ENCODE measurements around the gene SGIP1.

The SGIP1 gene

DNA sequence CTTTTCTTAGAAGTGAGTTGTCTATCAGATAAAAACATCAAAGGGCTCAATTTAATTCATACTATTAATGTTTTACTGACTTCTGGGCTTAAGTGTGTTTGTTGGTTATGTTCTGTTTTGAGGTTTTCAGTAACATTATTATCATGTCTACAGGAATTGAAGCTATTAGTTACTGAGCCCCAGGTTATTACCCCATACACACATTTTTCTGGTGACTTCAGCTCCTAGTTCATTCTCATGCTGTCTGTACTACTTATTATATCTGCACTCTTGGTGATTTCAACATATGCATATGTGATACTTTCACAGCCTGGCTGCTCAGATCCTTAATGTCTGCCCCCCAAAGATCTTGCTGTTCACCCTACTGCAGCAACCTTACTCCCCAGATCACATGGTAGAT is 27.0 kb upstream of the SGIP1 start:
- no peaks in the 10 kb centered on the region for H3K36me3 Mint-ChIP-seq (ENCODE audit: low read depth)
- no peaks in the 10 kb centered on the region for H3K4me1 Mint-ChIP-seq (ENCODE audit: low read depth)
- no peak overlapping the region for H3K27ac Mint-ChIP-seq
- no peak for DNase-seq
- no peaks in the 10 kb centered on the region for H3K9me3 Mint-ChIP-seq
- H3K4me3 Mint-ChIP-seq, result no peak overlapping the region
- H3K27me3 Mint-ChIP-seq, result peaks cover 37% of the 10 kb centered on the region

DNA sequence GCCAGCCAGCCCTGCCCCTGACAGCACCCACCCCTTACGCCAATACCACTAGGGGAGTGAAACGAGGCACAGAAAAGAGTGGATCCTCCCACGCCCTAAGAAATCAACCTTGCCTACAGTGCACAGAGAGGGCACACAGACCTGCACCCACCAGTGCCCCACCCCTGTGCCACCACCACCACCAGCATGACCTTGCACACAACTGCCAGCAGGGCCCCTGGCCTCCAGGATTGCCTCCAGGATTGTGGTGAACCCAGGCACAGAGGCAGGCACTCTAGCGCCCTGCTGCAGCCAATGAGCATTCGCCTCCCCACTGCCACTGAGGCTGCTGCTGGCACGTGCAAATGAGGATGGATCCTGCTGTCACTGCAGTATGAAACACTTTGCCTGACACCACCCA is 23.5 kb upstream of the SGIP1 start:
- DNase-seq, result no peak
- Mint-ChIP-seq H3K27me3 (peaks cover 29% of the 10 kb centered on the region), H3K4me3 (no peak overlapping the region), H3K27ac (no peak overlapping the region), H3K9me3 (no peaks in the 10 kb centered on the region), H3K36me3 (ENCODE audit: low read depth) (no peaks in the 10 kb centered on the region), H3K4me1 (ENCODE audit: low read depth) (no peaks in the 10 kb centered on the region)

DNA sequence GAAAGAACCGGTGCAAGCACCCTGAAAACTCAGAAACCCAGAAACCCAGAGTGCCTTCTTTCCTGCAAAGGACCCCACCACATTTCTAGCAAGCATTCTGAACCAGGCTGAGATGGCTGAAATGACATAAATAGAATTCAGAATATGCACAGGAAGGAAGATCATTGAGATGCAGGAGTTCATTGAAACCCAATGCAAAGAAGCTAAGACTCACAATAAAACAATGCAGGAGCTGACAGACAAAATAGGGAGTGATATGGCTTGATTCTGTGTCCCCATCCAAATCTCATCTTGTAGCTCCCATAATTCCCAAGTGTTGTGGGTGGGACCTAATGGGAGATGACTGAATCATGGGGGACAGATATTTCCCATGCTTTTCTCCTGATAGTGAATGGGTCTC is 22.8 kb upstream of the SGIP1 start:
- Mint-ChIP-seq H3K9me3 (no peaks in the 10 kb centered on the region), H3K27ac (no peak overlapping the region), H3K36me3 (ENCODE audit: low read depth) (no peaks in the 10 kb centered on the region), H3K27me3 (peaks cover 31% of the 10 kb centered on the region), H3K4me3 (no peak overlapping the region), H3K4me1 (ENCODE audit: low read depth) (no peaks in the 10 kb centered on the region)
- DNase-seq, result no peak

DNA sequence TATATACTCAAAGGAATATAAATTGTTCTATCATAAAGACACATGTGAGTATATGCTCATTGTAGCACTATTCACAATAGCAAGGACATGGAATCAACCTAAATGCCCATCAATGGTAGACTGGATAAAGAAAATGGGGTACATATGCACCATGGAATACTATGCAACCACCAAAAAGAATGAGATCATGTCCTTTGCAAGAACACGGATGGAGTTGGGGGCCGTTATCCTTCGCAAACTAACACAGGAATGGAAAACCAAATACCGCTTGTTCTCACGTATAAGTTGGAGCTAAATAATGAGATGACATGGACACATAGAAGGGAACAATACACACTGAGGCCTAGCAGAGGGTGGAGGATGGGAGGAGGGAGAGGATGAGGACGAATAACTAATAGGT is 16.0 kb upstream of the SGIP1 start:
- Mint-ChIP-seq H3K36me3 (ENCODE audit: low read depth) (no peaks in the 10 kb centered on the region), H3K4me1 (ENCODE audit: low read depth) (no peaks in the 10 kb centered on the region), H3K9me3 (no peaks in the 10 kb centered on the region), H3K27ac (no peak overlapping the region), H3K4me3 (no peak overlapping the region), H3K27me3 (peaks cover 13% of the 10 kb centered on the region)
- no peak for DNase-seq

DNA sequence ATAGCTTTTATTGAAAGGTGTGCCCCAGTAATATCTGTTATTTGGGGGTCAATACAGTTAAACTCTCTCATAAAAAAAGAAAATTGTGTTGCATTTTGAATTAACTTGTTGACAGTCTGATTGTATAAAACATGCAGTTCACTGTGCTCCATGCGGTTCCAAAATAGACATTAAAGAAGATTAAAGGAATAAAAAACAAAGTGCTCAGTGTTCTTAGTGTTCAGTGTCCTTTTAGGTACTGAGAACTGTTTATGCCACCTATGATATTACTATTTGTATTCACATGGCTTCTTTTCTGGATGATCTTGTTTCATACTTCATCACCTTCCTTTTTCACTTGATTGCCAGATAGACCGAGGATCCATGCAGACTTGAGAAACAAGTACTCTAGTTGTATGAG is 15.3 kb upstream of the SGIP1 start:
- Mint-ChIP-seq H3K27me3 (peaks cover 12% of the 10 kb centered on the region), H3K9me3 (no peaks in the 10 kb centered on the region), H3K27ac (no peak overlapping the region)

DNA sequence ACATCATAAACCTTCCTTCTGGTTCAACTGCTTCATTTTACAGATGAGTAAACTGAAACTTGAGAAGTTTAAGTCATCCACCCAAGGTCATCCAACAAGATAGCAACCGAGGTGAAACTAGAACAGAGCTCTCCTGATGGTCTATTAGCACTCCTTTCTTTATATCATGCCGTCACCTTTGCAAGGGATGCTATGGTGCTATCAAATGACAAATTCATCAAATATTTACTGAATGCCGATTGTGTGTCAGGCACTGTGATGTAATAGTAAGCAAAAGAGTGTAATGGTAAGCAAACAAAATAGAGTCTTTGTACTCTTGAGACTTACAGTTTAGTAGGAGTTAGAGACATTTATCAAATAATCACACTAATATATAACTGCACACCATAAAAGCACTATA is 14.0 kb upstream of the SGIP1 start:
- no peaks in the 10 kb centered on the region for H3K4me1 Mint-ChIP-seq (ENCODE audit: low read depth)
- no peaks in the 10 kb centered on the region for H3K36me3 Mint-ChIP-seq (ENCODE audit: low read depth)
- H3K27me3 Mint-ChIP-seq, result peaks cover 6% of the 10 kb centered on the region
- no peak overlapping the region for H3K27ac Mint-ChIP-seq
- H3K4me3 Mint-ChIP-seq, result no peak overlapping the region
- DNase-seq, result no peak
- no peaks in the 10 kb centered on the region for H3K9me3 Mint-ChIP-seq

More for the DNA sequence above, 15.3 kb upstream of the SGIP1 start:
- H3K4me3 Mint-ChIP-seq, result no peak overlapping the region
- H3K36me3 Mint-ChIP-seq (ENCODE audit: low read depth), result no peaks in the 10 kb centered on the region
- no peak for DNase-seq
- no peaks in the 10 kb centered on the region for H3K4me1 Mint-ChIP-seq (ENCODE audit: low read depth)

DNA sequence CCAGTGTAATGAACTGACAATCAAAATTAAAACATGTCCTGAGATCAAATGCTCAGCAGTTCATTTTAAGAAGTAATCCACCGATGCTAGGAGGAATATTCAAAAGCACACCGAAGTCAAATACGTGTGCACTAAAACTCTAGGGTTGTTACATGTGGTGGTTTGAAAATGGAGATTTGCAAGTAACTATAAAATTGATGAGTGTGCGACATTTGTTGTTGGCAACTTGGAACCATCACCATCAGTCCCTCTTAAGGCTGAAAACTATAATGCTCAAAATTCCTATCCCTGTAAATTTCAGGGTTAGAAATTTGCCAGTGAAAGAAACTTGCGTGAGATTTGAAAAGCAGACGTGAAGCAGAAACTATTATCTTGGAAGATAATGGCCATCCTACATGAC is 13.3 kb upstream of the SGIP1 start:
- Mint-ChIP-seq H3K36me3 (ENCODE audit: low read depth) (no peaks in the 10 kb centered on the region), H3K4me3 (no peak overlapping the region), H3K27me3 (peaks cover 6% of the 10 kb centered on the region), H3K9me3 (no peaks in the 10 kb centered on the region), H3K4me1 (ENCODE audit: low read depth) (no peaks in the 10 kb centered on the region), H3K27ac (no peak overlapping the region)
- DNase-seq, result no peak

DNA sequence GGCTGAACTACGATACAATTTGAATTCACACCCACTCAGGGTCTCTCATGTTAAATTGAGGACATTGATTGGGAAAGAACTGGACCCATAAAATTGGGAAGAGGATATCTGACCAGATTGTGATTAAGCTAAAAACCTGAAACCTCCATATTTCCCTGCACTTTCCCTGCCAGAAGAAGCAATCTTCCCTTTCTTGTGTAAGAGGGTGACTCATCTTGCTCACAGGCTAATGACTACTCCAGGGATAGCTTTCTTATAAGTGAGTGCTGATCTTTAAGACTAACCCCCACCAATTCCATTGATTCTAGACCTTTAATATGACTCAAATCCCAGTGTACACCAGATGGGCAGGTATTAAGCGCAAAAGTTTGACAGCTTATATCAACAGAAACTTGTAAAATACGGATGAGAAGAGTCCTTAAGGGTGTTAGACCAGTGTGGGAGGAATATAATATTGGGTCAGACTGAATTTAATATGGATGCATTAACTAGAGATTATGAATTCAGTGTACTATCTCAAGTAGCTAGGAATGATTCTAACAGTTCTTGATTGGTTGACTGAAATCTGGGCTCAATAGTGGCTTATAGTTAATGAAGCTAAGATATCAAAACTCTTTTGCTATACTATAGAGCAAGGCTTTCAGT is 12.1 kb upstream of the SGIP1 start:
- no peaks in the 10 kb centered on the region for H3K36me3 Mint-ChIP-seq (ENCODE audit: low read depth)
- DNase-seq, result no peak
- no peak overlapping the region for H3K4me3 Mint-ChIP-seq
- no peak overlapping the region for H3K27ac Mint-ChIP-seq
- H3K4me1 Mint-ChIP-seq (ENCODE audit: low read depth), result no peaks in the 10 kb centered on the region
- no peaks in the 10 kb centered on the region for H3K9me3 Mint-ChIP-seq
- H3K27me3 Mint-ChIP-seq, result peaks cover 3% of the 10 kb centered on the region

DNA sequence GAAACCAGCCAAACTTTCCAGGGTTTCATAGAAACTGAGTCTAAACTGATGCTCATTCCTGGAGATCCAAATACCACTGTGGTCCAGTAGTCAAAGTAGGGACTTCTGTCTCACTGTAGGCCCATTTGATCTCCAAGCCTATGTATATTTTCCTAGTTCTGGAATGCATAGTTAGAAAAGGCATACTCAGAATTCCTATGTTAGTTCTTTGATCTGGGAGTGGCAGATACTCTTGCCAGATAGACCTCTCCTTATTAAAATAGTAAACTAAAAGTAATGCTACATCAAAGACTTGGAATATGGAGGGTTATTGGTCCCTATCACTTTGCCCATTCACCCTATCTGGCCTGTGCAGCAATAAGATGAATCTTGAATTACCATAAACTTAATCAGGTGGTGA is 10.4 kb upstream of the SGIP1 start:
- H3K36me3 Mint-ChIP-seq (ENCODE audit: low read depth), result no peaks in the 10 kb centered on the region
- H3K9me3 Mint-ChIP-seq, result no peaks in the 10 kb centered on the region
- H3K27ac Mint-ChIP-seq, result no peak overlapping the region
- peaks cover 3% of the 10 kb centered on the region for H3K27me3 Mint-ChIP-seq
- no peaks in the 10 kb centered on the region for H3K4me1 Mint-ChIP-seq (ENCODE audit: low read depth)
- no peak for DNase-seq
- H3K4me3 Mint-ChIP-seq, result no peak overlapping the region

DNA sequence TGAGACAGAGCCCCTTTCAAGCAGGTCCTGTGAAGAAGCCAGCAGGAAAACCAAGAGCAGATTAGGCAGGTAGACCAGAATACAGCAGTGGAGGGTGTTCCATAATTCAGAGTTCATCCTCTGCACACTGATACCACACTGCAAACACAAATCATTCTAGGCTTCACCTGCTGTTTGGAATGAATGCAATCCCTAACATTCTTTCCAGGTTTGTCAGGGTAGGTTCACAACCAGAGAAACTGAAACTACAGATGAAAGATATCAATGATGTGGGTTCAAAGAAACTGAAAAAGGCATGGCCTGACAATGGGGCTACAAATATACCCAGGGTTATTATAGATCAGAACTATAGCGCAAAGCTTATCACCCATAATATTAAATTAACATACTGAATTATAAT is 8.9 kb upstream of the SGIP1 start:
- DNase-seq, result no peak
- Mint-ChIP-seq H3K27me3 (peaks cover 8% of the 10 kb centered on the region), H3K36me3 (ENCODE audit: low read depth) (no peaks in the 10 kb centered on the region), H3K4me1 (ENCODE audit: low read depth) (no peaks in the 10 kb centered on the region), H3K27ac (no peak overlapping the region), H3K9me3 (no peaks in the 10 kb centered on the region), H3K4me3 (no peak overlapping the region)

DNA sequence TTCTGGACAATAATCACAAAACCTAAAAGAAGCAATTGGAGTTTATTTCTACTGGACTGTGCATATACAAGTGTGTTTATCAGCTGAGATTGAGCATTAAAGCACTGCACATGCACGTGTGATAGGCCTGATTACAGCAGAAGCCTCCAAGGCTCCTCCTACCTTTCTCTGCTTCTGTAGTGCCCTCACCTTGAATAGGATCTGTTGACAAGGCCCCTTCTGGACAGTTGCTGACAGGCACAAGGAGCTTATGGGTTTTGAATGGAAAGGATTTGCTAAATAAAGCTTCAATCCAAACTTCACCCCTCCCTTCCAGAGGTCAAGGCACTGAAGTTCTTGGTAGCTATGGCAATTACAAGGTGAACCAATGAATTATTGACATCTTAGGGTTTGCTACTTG is 7.9 kb upstream of the SGIP1 start:
- H3K27ac Mint-ChIP-seq, result no peak overlapping the region
- peaks cover 12% of the 10 kb centered on the region for H3K27me3 Mint-ChIP-seq
- no peaks in the 10 kb centered on the region for H3K4me1 Mint-ChIP-seq (ENCODE audit: low read depth)
- no peaks in the 10 kb centered on the region for H3K36me3 Mint-ChIP-seq (ENCODE audit: low read depth)
- H3K4me3 Mint-ChIP-seq, result no peak overlapping the region
- DNase-seq, result no peak
- H3K9me3 Mint-ChIP-seq, result no peaks in the 10 kb centered on the region

DNA sequence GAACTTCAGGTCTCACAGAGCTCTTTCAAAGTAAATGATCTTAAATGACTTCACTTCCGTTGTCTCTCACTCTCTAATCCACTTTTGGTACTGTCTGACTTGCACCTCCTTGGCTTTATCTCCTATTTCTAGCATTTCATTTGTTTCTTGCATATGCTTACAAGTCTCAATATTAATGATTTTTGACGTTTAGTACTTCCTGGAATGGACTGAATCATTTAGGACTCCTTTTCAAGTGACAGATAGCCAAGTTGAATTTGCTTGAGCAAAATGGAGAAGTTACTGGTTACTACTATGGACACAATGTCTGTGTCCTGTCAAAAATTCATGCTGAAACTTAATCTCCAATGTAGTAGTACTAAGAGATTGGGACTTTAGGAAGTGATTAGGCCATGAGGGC is 7.0 kb upstream of the SGIP1 start:
- Mint-ChIP-seq H3K4me3 (no peak overlapping the region), H3K36me3 (ENCODE audit: low read depth) (no peaks in the 10 kb centered on the region), H3K27ac (no peak overlapping the region), H3K4me1 (ENCODE audit: low read depth) (no peaks in the 10 kb centered on the region), H3K27me3 (peaks cover 20% of the 10 kb centered on the region), H3K9me3 (no peaks in the 10 kb centered on the region)
- DNase-seq, result no peak

DNA sequence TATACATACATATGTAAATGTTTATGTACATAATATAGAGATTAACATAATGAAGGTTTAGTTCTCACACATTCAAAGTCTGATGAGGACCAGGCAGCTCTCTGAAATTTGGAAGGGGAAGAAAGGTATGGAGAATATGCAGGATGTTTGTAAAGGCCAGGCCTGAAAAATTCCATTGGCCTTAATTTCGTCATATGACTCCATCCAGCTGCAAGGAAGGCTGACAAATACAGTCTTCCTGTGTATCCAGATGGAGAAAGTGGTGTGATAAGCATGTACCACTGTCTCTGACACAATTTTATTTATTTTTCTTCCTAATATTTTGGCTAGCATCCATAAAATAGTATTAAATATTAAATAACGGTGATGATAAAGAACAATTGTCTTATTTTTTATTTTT is 6.3 kb upstream of the SGIP1 start:
- no peak for DNase-seq
- no peak overlapping the region for H3K4me3 Mint-ChIP-seq
- no peaks in the 10 kb centered on the region for H3K9me3 Mint-ChIP-seq
- peaks cover 3% of the 10 kb centered on the region for H3K4me1 Mint-ChIP-seq (ENCODE audit: low read depth)
- no peak overlapping the region for H3K27ac Mint-ChIP-seq
- H3K36me3 Mint-ChIP-seq (ENCODE audit: low read depth), result no peaks in the 10 kb centered on the region
- H3K27me3 Mint-ChIP-seq, result peaks cover 27% of the 10 kb centered on the region

DNA sequence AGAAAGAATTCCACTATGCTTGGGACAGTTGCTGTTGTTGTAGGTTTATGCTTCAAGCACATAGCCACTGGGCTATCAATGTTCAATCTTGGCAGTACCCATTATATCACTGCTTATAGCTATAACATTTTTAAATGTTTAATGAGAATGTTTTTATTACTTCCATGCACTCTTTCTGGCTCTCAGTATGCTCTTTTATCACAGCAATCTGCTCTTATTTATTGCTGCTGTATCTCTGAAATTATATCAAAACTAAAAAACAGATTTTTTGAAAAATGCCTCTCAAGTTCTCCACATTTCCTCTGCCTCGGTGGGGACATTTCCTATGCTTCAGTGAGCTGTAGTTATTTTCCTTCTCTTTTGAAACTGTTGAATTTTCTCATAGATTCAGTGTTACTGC is 5.4 kb upstream of the SGIP1 start:
- no peak overlapping the region for H3K27ac Mint-ChIP-seq
- peaks cover 34% of the 10 kb centered on the region for H3K27me3 Mint-ChIP-seq
- H3K4me1 Mint-ChIP-seq (ENCODE audit: low read depth), result peaks cover 11% of the 10 kb centered on the region
- no peaks in the 10 kb centered on the region for H3K9me3 Mint-ChIP-seq
- no peak for DNase-seq
- no peak overlapping the region for H3K4me3 Mint-ChIP-seq
- H3K36me3 Mint-ChIP-seq (ENCODE audit: low read depth), result no peaks in the 10 kb centered on the region

DNA sequence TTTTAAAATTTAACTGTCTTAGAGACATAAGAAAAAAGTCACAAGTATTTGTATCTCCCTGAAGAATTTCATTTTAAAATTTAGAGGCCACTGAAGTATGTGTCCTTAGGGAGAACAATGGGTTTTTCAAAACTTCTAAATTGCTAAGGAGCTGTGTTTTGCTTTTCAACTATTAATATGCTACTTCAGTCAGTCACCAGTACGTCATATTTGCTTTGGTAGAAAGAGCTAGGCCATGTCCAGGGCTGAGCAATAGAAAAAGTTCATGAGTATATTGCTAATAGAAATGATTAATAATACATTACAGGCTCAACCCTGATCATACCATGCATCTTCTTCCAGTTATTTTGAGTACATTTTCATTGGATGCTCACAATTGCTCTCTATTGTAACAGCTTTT is 1.7 kb upstream of the SGIP1 start:
- no peak overlapping the region for H3K4me3 Mint-ChIP-seq
- H3K36me3 Mint-ChIP-seq (ENCODE audit: low read depth), result no peaks in the 10 kb centered on the region
- H3K27ac Mint-ChIP-seq, result no peak overlapping the region
- no peaks in the 10 kb centered on the region for H3K9me3 Mint-ChIP-seq
- DNase-seq, result no peak
- peaks cover 50% of the 10 kb centered on the region for H3K27me3 Mint-ChIP-seq
- peaks cover 11% of the 10 kb centered on the region for H3K4me1 Mint-ChIP-seq (ENCODE audit: low read depth)
